GM23338 (cell line): Measurements from ENCODE around the gene SERPING1. TPM values are rescaled to one million over a fixed set of nuclear protein-coding genes. Genes with fewer than 3 reads are reported as not detected.
A peak's percentile ranks its signal among the peaks of the same experiment; 100 is the strongest.

Experiments
- ATAC-seq: fragments of 200-7000 bp; cut with Tn5 transposase; 3 replicates; pipeline ENCODE4 v1.9.1; 2020
- DNase-seq: peaks from one replicate; pipeline ENCODE4 v3.0.0-alpha.2; 2015; ENCODE audit warnings: low spot score
- H2AFZ ChIP-seq: fragments of 200-600 bp; sonication (generic); 2 replicates; pipeline ENCODE4 v1.8.0; 2016; ENCODE audit warnings: antibody characterized with exemption, mild to moderate bottlenecking, moderate library complexity
- H3F3A ChIP-seq: fragments of 200-600 bp; sonication (generic); replicated peaks from 2 replicates; pipeline ENCODE4 v1.8.0; 2017; ENCODE audit warnings: antibody characterized with exemption, mixed run types, low read depth
- H3K27ac ChIP-seq: fragments of 200-600 bp; sonication (generic); 2 replicates; pipeline ENCODE4 v1.6.1; 2016; ENCODE audit warnings: low read depth
- H3K27me3 ChIP-seq: fragments of 200-600 bp; sonication (generic); 2 replicates; pipeline ENCODE4 v1.8.0; 2016; ENCODE audit warnings: mild to moderate bottlenecking, mixed run types, moderate library complexity; ENCODE audit not compliant: insufficient read depth
- H3K36me3 ChIP-seq: fragments of 200-600 bp; sonication (generic); 2 replicates; pipeline ENCODE4 v1.8.0; 2016; ENCODE audit warnings: mild to moderate bottlenecking; ENCODE audit not compliant: insufficient read depth
- H3K4me1 ChIP-seq: fragments of 200-600 bp; sonication (generic); 2 replicates; pipeline ENCODE4 v1.8.0; 2016; ENCODE audit warnings: mild to moderate bottlenecking, moderate library complexity; ENCODE audit not compliant: insufficient read depth
- H3K4me2 ChIP-seq: fragments of 200-600 bp; sonication (generic); 2 replicates; pipeline ENCODE4 v1.7.1; 2017; ENCODE audit warnings: mixed run types
- H3K4me3 ChIP-seq: fragments of 200-600 bp; sonication (generic); 2 replicates; pipeline ENCODE4 v1.6.1; 2016; ENCODE audit warnings: mixed run types
- H3K79me2 ChIP-seq: fragments of 200-600 bp; sonication (generic); replicated peaks from 2 replicates; pipeline ENCODE4 v1.8.0; 2017; ENCODE audit warnings: mild to moderate bottlenecking; ENCODE audit not compliant: insufficient read depth
- H3K9me2 ChIP-seq: fragments of 200-600 bp; sonication (generic); 2 replicates; pipeline ENCODE4 v1.8.0; 2017; ENCODE audit not compliant: insufficient read depth
- H4K20me1 ChIP-seq: fragments of 200-600 bp; sonication (generic); replicated peaks from 2 replicates; pipeline ENCODE4 v1.8.0; 2017; ENCODE audit warnings: mild to moderate bottlenecking; ENCODE audit not compliant: insufficient read depth
- H3K27ac Mint-ChIP-seq: 2 replicates; pipeline ENCODE4 v1.8.0; 2020; ENCODE audit warnings: inconsistent platforms, mild to moderate bottlenecking, moderate library complexity, mixed read lengths
- H3K27me3 Mint-ChIP-seq: 3 replicates; pipeline ENCODE4 v1.8.0; 2022; ENCODE audit warnings: low read depth, mild to moderate bottlenecking, moderate library complexity, mixed read lengths, inconsistent platforms; ENCODE audit not compliant: insufficient read depth, poor library complexity
- H3K36me3 Mint-ChIP-seq: 3 replicates; pipeline ENCODE4 v1.8.0; 2021; ENCODE audit warnings: low read depth, mild to moderate bottlenecking, inconsistent platforms, moderate library complexity, mixed read lengths
- H3K4me1 Mint-ChIP-seq: 3 replicates; pipeline ENCODE4 v1.8.0; 2020; ENCODE audit warnings: mild to moderate bottlenecking, inconsistent platforms, mixed read lengths
- H3K4me3 Mint-ChIP-seq: 3 replicates; pipeline ENCODE4 v1.8.0; 2021; ENCODE audit warnings: moderate library complexity, mild to moderate bottlenecking, inconsistent platforms, mixed read lengths
- H3K9me3 Mint-ChIP-seq: 3 replicates; pipeline ENCODE4 v1.8.0; 2020; ENCODE audit warnings: moderate library complexity, mild to moderate bottlenecking, inconsistent platforms, mixed read lengths
- CREB1 ChIP-seq: fragments of 250-450 bp; sonication (Bioruptor Pico); IDR thresholded peaks from 2 replicates; pipeline ENCODE4 v1.5.0; 2020; ENCODE audit warnings: low read depth, mild to moderate bottlenecking, moderate library complexity
- EZH2 ChIP-seq: fragments of 200-600 bp; sonication (generic); IDR thresholded peaks from one replicate; pipeline ENCODE4 v1.8.0; 2017; ENCODE audit warnings: antibody characterized with exemption, mild to moderate bottlenecking, low read depth; ENCODE audit not compliant: unreplicated experiment
- EZH2phosphoT487 ChIP-seq: fragments of 200-600 bp; sonication (generic); IDR thresholded peaks from one replicate; pipeline ENCODE4 v1.8.1; 2018; ENCODE audit warnings: antibody characterized with exemption; ENCODE audit not compliant: unreplicated experiment
- JUNB ChIP-seq: IDR thresholded peaks from one replicate; pipeline ENCODE4 v1.6.1; 2016; ENCODE audit warnings: antibody characterized with exemption; ENCODE audit not compliant: unreplicated experiment
- NANOG ChIP-seq: IDR thresholded peaks from 2 replicates; pipeline ENCODE4 v1.6.1; 2016; ENCODE audit warnings: antibody characterized with exemption, borderline replicate concordance
- POLR2AphosphoS5 ChIP-seq: IDR thresholded peaks from 2 replicates; pipeline ENCODE4 v1.6.1; 2016; ENCODE audit warnings: antibody characterized with exemption, low read depth
- STAT1 ChIP-seq: IDR thresholded peaks from one replicate; pipeline ENCODE4 v1.6.1; 2016; ENCODE audit warnings: antibody characterized with exemption; ENCODE audit not compliant: unreplicated experiment
- ZNF114 ChIP-seq: fragments of 250-450 bp; sonication (Bioruptor Pico); IDR thresholded peaks from 2 replicates; pipeline ENCODE4 v1.5.0; 2020; ENCODE audit warnings: mild to moderate bottlenecking, moderate library complexity
- ZNF331 ChIP-seq: fragments of 250-450 bp; sonication (Bioruptor Pico); IDR thresholded peaks from 2 replicates; pipeline ENCODE4 v1.5.0; 2020; ENCODE audit warnings: low read depth, mild to moderate bottlenecking, moderate library complexity
- polyA plus RNA-seq: library from polyadenylated mRNA; unstranded; fragments of >200 nt; fragmentation: Nextera tagmentation; extraction: Ambion mirVana; gene quantifications from 2 replicates; pipeline ENCODE4 v1.2.1, GENCODE V29; 2016
- total RNA-seq: library from RNA; depleted of rRNA; stranded (reverse); fragments of >200 nt; shearing (Covaris generic); gene quantifications from 2 replicates; pipeline ENCODE4 v1.2.3, GENCODE V29; 2014
- TF ChIP-seq, protein P1 (sequence below): IDR thresholded peaks from one replicate; pipeline ENCODE4 v1.6.1; 2018; ENCODE audit warnings: antibody characterized with exemption; ENCODE audit not compliant: unreplicated experiment
- TF ChIP-seq, protein P2 (sequence below): fragments of 250-450 bp; sonication (Bioruptor Pico); IDR thresholded peaks from 2 replicates; pipeline ENCODE4 v1.5.0; 2020; ENCODE audit warnings: mild to moderate bottlenecking, moderate library complexity
- TF ChIP-seq, protein P3 (sequence below): IDR thresholded peaks from 2 replicates; pipeline ENCODE4 v1.6.1; 2016; ENCODE audit warnings: antibody characterized with exemption
- TF ChIP-seq, protein P4 (sequence below), 2 experiments: fragments of 200-600 bp in 1 of 2; sonication (generic) in 1 of 2; conservative IDR thresholded peaks; 2 replicates each; pipeline versions ENCODE4 v1.5.1 to v1.6.1; 2016 to 2017; ENCODE audit warnings: antibody characterized with exemption in 2 of 2, low read depth in 2 of 2, mild to moderate bottlenecking in 2 of 2, moderate library complexity in 1 of 2

The SERPING1 gene
- total and polyA plus RNA-seq, 2 experiments from 2014 or later: 42.3 to 54.7 TPM

DNA sequence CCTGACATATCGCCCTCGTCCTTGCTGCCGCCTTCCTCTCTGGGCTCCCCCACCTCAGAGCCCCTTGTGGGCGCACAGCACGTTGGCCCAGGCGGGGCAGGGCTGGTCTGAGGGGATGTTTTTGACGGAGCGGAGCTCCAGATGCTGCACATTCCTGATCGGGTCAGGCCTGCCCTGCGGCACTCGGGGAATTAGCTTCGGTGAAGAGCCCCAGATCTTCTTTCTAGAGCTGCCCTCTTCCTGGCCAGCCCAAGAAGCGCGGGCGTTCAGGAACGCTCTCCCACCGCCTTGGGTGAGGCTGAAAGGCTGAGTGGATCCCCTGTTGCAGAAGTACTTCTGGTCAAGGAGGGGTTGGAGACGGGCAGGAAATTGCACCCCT, 40.1 kb downstream of the SERPING1 start:
- Histone ChIP-seq H4K20me1 (peaks cover 26% of the 10 kb centered on the region), H3K4me1 (peaks cover 39% of the 10 kb centered on the region), H3K79me2 (peaks cover 45% of the 10 kb centered on the region), H3K36me3 (0 out of 2 replicates have a peak, but pooled peaks cover 12% of the 10 kb centered on the region), H3F3A (peaks cover 49% of the 10 kb centered on the region), H3K4me2 (peak overlapping the region; percentile 91), H3K9me2 (peaks cover 26% of the 10 kb centered on the region), H2AFZ (no peak overlapping the region), H3K27me3 (no peaks in the 10 kb centered on the region), H3K4me3 (peak overlapping the region; percentile 99), H3K27ac (peak overlapping the region; percentile 100)
- TF ChIP-seq EZH2phosphoT487: no peak
- TF ChIP-seq, protein P1, sequence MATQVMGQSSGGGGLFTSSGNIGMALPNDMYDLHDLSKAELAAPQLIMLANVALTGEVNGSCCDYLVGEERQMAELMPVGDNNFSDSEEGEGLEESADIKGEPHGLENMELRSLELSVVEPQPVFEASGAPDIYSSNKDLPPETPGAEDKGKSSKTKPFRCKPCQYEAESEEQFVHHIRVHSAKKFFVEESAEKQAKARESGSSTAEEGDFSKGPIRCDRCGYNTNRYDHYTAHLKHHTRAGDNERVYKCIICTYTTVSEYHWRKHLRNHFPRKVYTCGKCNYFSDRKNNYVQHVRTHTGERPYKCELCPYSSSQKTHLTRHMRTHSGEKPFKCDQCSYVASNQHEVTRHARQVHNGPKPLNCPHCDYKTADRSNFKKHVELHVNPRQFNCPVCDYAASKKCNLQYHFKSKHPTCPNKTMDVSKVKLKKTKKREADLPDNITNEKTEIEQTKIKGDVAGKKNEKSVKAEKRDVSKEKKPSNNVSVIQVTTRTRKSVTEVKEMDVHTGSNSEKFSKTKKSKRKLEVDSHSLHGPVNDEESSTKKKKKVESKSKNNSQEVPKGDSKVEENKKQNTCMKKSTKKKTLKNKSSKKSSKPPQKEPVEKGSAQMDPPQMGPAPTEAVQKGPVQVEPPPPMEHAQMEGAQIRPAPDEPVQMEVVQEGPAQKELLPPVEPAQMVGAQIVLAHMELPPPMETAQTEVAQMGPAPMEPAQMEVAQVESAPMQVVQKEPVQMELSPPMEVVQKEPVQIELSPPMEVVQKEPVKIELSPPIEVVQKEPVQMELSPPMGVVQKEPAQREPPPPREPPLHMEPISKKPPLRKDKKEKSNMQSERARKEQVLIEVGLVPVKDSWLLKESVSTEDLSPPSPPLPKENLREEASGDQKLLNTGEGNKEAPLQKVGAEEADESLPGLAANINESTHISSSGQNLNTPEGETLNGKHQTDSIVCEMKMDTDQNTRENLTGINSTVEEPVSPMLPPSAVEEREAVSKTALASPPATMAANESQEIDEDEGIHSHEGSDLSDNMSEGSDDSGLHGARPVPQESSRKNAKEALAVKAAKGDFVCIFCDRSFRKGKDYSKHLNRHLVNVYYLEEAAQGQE: no peak
- no peak for TF ChIP-seq POLR2AphosphoS5
- TF ChIP-seq EZH2: no peak
- TF ChIP-seq CREB1: no peak
- no peak for TF ChIP-seq STAT1
- TF ChIP-seq JUNB: no peak
- TF ChIP-seq, protein P2, sequence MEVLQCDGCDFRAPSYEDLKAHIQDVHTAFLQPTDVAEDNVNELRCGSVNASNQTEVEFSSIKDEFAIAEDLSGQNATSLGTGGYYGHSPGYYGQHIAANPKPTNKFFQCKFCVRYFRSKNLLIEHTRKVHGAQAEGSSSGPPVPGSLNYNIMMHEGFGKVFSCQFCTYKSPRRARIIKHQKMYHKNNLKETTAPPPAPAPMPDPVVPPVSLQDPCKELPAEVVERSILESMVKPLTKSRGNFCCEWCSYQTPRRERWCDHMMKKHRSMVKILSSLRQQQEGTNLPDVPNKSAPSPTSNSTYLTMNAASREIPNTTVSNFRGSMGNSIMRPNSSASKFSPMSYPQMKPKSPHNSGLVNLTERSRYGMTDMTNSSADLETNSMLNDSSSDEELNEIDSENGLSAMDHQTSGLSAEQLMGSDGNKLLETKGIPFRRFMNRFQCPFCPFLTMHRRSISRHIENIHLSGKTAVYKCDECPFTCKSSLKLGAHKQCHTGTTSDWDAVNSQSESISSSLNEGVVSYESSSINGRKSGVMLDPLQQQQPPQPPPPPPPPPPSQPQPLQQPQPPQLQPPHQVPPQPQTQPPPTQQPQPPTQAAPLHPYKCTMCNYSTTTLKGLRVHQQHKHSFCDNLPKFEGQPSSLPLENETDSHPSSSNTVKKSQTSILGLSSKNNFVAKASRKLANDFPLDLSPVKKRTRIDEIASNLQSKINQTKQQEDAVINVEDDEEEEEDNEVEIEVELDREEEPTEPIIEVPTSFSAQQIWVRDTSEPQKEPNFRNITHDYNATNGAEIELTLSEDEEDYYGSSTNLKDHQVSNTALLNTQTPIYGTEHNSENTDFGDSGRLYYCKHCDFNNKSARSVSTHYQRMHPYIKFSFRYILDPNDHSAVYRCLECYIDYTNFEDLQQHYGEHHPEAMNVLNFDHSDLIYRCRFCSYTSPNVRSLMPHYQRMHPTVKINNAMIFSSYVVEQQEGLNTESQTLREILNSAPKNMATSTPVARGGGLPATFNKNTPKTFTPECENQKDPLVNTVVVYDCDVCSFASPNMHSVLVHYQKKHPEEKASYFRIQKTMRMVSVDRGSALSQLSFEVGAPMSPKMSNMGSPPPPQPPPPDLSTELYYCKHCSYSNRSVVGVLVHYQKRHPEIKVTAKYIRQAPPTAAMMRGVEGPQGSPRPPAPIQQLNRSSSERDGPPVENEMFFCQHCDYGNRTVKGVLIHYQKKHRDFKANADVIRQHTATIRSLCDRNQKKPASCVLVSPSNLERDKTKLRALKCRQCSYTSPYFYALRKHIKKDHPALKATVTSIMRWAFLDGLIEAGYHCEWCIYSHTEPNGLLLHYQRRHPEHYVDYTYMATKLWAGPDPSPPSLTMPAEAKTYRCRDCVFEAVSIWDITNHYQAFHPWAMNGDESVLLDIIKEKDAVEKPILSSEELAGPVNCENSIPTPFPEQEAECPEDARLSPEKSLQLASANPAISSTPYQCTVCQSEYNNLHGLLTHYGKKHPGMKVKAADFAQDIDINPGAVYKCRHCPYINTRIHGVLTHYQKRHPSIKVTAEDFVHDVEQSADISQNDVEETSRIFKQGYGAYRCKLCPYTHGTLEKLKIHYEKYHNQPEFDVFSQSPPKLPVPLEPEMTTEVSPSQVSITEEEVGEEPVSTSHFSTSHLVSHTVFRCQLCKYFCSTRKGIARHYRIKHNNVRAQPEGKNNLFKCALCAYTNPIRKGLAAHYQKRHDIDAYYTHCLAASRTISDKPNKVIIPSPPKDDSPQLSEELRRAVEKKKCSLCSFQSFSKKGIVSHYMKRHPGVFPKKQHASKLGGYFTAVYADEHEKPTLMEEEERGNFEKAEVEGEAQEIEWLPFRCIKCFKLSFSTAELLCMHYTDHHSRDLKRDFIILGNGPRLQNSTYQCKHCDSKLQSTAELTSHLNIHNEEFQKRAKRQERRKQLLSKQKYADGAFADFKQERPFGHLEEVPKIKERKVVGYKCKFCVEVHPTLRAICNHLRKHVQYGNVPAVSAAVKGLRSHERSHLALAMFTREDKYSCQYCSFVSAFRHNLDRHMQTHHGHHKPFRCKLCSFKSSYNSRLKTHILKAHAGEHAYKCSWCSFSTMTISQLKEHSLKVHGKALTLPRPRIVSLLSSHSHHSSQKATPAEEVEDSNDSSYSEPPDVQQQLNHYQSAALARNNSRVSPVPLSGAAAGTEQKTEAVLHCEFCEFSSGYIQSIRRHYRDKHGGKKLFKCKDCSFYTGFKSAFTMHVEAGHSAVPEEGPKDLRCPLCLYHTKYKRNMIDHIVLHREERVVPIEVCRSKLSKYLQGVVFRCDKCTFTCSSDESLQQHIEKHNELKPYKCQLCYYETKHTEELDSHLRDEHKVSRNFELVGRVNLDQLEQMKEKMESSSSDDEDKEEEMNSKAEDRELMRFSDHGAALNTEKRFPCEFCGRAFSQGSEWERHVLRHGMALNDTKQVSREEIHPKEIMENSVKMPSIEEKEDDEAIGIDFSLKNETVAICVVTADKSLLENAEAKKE: no peak
- TF ChIP-seq, protein P3, sequence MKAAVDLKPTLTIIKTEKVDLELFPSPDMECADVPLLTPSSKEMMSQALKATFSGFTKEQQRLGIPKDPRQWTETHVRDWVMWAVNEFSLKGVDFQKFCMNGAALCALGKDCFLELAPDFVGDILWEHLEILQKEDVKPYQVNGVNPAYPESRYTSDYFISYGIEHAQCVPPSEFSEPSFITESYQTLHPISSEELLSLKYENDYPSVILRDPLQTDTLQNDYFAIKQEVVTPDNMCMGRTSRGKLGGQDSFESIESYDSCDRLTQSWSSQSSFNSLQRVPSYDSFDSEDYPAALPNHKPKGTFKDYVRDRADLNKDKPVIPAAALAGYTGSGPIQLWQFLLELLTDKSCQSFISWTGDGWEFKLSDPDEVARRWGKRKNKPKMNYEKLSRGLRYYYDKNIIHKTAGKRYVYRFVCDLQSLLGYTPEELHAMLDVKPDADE: no peak
- no peak for TF ChIP-seq NANOG
- TF ChIP-seq ZNF114 (CRISPR knock-in tag): no peak
- TF ChIP-seq ZNF331 (CRISPR knock-in tag): no peak
- TF ChIP-seq, protein P4, sequence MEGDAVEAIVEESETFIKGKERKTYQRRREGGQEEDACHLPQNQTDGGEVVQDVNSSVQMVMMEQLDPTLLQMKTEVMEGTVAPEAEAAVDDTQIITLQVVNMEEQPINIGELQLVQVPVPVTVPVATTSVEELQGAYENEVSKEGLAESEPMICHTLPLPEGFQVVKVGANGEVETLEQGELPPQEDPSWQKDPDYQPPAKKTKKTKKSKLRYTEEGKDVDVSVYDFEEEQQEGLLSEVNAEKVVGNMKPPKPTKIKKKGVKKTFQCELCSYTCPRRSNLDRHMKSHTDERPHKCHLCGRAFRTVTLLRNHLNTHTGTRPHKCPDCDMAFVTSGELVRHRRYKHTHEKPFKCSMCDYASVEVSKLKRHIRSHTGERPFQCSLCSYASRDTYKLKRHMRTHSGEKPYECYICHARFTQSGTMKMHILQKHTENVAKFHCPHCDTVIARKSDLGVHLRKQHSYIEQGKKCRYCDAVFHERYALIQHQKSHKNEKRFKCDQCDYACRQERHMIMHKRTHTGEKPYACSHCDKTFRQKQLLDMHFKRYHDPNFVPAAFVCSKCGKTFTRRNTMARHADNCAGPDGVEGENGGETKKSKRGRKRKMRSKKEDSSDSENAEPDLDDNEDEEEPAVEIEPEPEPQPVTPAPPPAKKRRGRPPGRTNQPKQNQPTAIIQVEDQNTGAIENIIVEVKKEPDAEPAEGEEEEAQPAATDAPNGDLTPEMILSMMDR (conservative IDR thresholded peaks at IDR 0.05; ENCODE audit: low read depth in 2 of 2): no peak
- H3K27ac Mint-ChIP-seq: peak overlapping the region; percentile 99
- peaks cover 3% of the 10 kb centered on the region; the same call in 1 of the 3 replicates for H3K9me3 Mint-ChIP-seq
- H3K36me3 Mint-ChIP-seq: peaks cover 43% of the 10 kb centered on the region
- ATAC-seq: peak; percentile 32
- H3K4me1 Mint-ChIP-seq: peaks cover 45% of the 10 kb centered on the region
- peak; percentile 90 for DNase-seq
- H3K27me3 Mint-ChIP-seq: peaks cover 36% of the 10 kb centered on the region
- H3K4me3 Mint-ChIP-seq: peak overlapping the region; percentile 99
